COLO668 (cell line): ENCODE measurements around the gene OTOL1.

Experiments
- DNase-seq: peaks from one replicate; lab custom pipeline; 2025; ENCODE audit not compliant: unreplicated experiment; lab: John Stamatoyannopoulos, UW

The OTOL1 gene

DNA sequence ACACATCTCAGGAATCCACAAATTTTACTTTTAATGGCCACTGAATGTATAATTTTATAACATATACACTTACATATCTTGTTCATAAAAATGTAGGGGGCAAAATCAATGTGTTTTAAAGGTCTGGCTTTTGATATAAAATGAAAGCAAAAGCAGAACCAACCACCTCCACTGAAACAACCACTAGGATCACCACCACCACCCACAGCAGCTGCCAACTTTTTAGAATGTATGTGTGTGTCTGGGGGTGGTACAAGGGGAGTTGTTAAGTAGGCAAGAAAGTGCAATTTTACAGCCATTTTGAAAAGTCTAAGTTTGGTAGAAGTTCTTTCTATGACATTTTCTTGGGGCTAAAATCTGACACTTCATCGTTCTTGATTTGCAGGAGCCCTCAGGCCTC, 44.0 kb downstream of the OTOL1 start:
- no peak for DNase-seq

DNA sequence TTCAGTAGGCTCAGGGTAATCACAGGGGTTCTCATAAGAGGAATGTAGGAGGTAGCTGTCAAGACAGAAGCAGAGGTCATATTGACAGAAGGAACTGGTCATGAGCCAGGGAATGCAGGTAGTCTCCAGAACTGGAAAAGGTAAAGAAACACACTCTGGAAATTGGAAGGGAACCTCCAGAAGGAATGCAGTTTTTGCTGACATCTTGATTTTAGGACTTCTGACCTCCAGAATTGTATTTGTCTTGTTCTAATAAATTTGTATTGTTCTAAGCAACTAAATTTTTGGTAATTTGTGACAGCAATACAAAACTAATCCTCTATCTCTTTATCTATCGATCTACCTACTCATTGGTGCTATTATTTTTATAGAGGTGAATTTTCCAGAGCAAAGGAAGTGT, 49.2 kb downstream of the OTOL1 start:
- no peak for DNase-seq

DNA sequence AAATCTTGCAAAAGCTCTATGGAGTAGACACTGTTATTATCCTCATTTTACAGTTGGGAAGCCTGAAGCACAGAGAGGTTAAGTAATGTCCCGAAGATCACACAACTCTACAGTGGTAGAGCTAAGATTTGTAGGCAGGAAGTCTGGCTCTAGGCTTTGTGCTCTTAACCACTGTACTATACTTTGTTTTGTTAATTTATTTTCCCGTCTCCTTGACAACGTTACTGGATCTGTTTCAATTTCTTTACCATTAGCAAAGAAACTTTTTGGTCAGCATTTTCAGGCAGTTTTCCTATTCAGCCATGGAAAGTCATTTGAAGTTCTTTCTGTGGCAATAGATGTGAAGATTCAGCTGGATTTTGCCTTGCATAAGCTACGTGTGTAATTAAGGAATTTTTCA, 51.7 kb downstream of the OTOL1 start:
- no peak for DNase-seq

DNA sequence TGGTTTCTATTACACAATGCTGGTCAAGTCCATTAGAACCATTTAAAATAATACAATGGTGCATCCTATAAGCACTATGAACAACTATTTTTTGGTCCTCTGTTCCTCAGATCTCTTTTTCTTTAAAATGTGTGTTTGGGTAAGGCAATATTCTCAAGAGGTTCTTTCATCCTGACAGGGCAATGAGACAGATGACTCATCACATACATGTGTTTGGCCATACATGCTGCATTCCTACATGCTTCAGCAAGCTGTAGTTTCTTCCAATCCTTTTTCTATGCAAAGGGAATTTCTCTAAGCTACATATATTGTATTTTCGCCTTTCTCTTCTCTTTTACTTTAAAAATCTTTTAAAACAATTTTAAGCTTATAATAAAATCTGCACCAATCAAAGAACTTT, 52.7 kb downstream of the OTOL1 start:
- DNase-seq, result no peak

DNA sequence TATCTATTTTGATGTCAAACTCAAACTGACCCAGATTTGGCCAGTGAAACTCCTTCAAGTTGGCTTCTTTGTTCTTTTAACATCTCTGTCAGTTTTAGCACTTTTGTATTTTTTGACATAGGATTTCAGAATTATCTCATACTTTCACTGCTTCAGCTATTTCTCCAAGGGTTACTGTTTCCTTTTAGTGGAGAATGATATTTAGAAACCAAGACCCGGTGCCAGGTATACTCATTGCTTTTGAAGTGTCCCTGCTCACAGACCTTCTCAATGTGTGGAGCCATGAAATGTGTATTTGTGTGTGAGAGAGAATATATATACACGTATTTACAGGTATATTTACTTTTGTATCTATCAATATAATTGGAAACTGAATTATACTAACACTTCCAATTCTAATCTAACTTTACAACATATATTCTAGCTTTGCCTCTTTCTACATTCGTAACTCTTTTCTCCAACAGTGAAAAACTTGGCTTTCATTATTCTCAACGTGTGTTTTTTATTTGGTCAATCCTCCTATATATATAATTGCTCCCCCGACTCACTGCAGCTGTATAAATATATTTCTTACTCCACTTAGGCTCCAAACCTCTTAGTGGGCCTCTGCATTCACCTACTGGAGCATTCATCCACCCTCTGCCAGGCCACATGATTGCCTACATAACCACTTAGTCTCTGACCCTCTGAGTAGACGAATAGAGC, 54.0 kb downstream of the OTOL1 start:
- no peak for DNase-seq

DNA sequence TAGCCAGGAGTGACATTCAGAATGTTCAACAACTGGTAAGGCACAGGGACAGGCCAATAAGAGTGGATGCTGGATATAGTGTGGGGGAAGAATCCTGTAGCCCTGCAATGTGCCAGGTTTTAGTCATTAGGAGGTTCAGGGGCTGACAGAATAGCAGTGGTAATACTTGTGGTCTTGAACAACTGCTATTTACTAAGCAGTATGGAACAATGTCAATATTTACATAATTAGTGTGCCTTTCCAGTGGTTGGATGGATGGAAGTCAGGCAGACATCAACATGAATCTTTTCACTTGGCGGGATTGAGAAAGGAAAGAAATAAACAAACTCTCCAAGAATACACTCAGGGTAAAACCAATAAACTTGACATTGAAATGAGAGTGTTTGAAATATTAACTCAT, 55.1 kb downstream of the OTOL1 start:
- no peak for DNase-seq

DNA sequence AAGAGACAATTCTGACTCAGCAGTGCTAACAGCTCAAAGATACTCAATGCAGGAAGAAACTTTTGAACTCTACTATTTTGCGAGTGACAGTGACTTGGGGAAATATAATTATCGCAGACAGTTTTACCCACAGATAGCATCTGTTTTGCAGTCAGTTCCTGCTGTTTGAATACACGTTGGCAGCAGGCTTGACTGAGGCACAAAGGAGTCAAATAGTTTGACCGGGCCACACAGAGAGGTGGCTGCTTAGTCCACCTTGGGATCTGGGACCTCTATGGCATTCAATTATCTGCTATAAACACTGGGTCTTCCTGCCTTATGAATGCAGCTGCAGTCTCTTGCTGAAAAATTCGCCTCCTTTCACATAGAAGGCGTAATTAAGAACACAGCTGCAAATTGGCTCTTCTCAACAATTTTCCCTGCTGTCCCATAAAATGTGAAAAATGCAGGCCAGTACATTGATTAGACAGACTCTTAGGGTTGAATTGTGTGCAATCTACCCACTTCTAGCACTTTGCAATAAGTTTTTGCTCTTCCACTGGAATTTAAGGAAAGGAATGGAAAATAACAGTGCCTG, 56.5 kb downstream of the OTOL1 start:
- no peak for DNase-seq
